Panc1 (cell line): Measurements from ENCODE around the gene RAPGEF5. TPM values are rescaled to one million over a fixed set of nuclear protein-coding genes. Genes with fewer than 3 reads are reported as not detected.

Experiments
- ATAC-seq: fragments of 200-7000 bp; cut with Tn5 transposase; 2 replicates; pipeline ENCODE4 v1.9.1; 2020; ENCODE audit warnings: mild to moderate bottlenecking, moderate library complexity
- BruUV-seq: library from RNA; stranded (reverse); fragments of 400-500 nt; replicated peaks from 2 replicates; lab custom pipeline; 2021; lab: Mats Ljungman, UMichigan
- CTCF ChIA-PET: fragments of 300-600 bp; sonication (Branson Sonifier 250); formaldehyde crosslinking; loops from one replicate; lab custom pipeline; 2022; ENCODE audit warnings: antibody characterized with exemption; lab: Charles Lee
- POLR2A ChIA-PET: fragments of 300-600 bp; sonication (Branson Sonifier 250); formaldehyde crosslinking; loops from one replicate; lab custom pipeline; 2022; ENCODE audit warnings: antibody characterized with exemption; lab: Charles Lee
- DNase-seq: peaks from one replicate; pipeline ENCODE4 v3.0.0-alpha.2; 2010; ENCODE audit warnings: low read depth, low spot score
- H3K27ac ChIP-seq: 2 replicates; pipeline ENCODE4 v1.5.1; 2011; ENCODE audit warnings: mild to moderate bottlenecking, low read length, inconsistent platforms
- H3K27me3 ChIP-seq: fragments of 200-500 bp; sonication (Bioruptor generic); 2 replicates; pipeline ENCODE4 v1.6.0; 2014; ENCODE audit warnings: low read length, inconsistent platforms; ENCODE audit not compliant: control insufficient read depth, insufficient read depth
- H3K36me3 ChIP-seq: fragments of 200-500 bp; sonication (Bioruptor generic); 2 replicates; pipeline ENCODE4 v1.5.1; 2014; ENCODE audit warnings: inconsistent platforms, mild to moderate bottlenecking, low read length, moderate library complexity; ENCODE audit not compliant: control insufficient read depth, insufficient read depth
- H3K4me1 ChIP-seq: 2 replicates; pipeline ENCODE4 v1.5.1; 2011; ENCODE audit warnings: inconsistent platforms, mild to moderate bottlenecking, low read length, moderate library complexity; ENCODE audit not compliant: control insufficient read depth, insufficient read depth
- H3K4me3 ChIP-seq, 2 experiments: 2 replicates each; pipeline ENCODE4 v1.5.1; 2011 to 2012; ENCODE audit warnings: low read depth in 2 of 2, low read length in 2 of 2, mild to moderate bottlenecking in 2 of 2, inconsistent platforms in 1 of 2, moderate library complexity in 1 of 2
- H3K9me3 ChIP-seq: fragments of 200-500 bp; sonication (Bioruptor generic); 2 replicates; pipeline ENCODE4 v1.5.1; 2014; ENCODE audit warnings: low read depth, mild to moderate bottlenecking, inconsistent platforms, low read length, moderate library complexity; ENCODE audit not compliant: control insufficient read depth, insufficient read depth
- CTCF ChIP-seq: fragments of 450-650 bp; IDR thresholded peaks from 2 replicates; pipeline ENCODE4 v1.5.1; 2017; ENCODE audit warnings: mild to moderate bottlenecking
- POLR2AphosphoS5 ChIP-seq: IDR thresholded peaks from 2 replicates; pipeline ENCODE4 v1.6.1; 2012; ENCODE audit warnings: mild to moderate bottlenecking, low read depth, low read length, moderate library complexity
- SIN3A ChIP-seq: IDR thresholded peaks from 2 replicates; pipeline ENCODE4 v1.6.1; 2012; ENCODE audit warnings: low read depth, mild to moderate bottlenecking, low read length, moderate library complexity, borderline replicate concordance; ENCODE audit not compliant: insufficient read depth
- TCF7L2 ChIP-seq: IDR thresholded peaks from 2 replicates; pipeline ENCODE4 v1.6.1; 2011; ENCODE audit warnings: mild to moderate bottlenecking, low read depth, low read length, inconsistent platforms
- in situ Hi-C: cut with HindIII; loops from 2 replicates; pipeline ENCODE4 v1.10.0; 2016; ENCODE audit warnings: low sequenced_read_pairs, low pct_unique_long_range_greater_than_20kb
- intact Hi-C: fragments of 100-400 bp; cut with micrococcal nuclease; formaldehyde crosslinking; loops from one replicate; pipeline ENCODE4 v1.10.0; 2022; ENCODE audit not compliant: unreplicated experiment
- total RNA-seq: library from RNA; stranded (reverse); gene quantifications from one replicate; pipeline ENCODE4 v1.2.1, GENCODE V29; 2021; ENCODE audit not compliant: unreplicated experiment
- TF ChIP-seq, protein P1 (sequence below), 2 experiments: IDR thresholded peaks; 2 replicates each; pipeline ENCODE4 v1.6.1; 2011 to 2012; ENCODE audit warnings: low read depth in 2 of 2, control low read depth in 1 of 2, low read length in 1 of 2, mild to moderate bottlenecking in 1 of 2, moderate library complexity in 1 of 2; ENCODE audit not compliant: insufficient read depth in 1 of 2

Gene RAPGEF5
- total RNA-seq, 1 experiment from 2014 or later: 1.4 TPM

DNA sequence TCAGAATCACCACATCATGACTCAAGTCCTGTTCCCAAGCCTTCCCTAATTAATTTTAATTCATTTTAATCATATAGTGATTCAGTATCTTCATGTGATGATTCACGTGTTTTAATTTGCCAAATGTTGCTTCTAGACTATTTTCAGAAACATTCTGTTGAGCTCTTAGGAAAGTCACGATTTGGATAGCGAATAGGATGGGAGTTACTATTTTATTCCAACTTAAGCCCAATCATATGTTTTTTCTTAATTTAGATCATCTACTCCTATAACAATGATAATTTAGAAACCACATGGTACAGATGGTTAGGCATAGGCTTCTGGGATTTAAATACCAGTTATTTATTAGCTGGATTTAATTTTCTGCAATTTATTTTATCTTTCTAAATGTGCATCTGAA lies 49.1 kb downstream of the RAPGEF5 start:
- ATAC-seq (no peak), DNase-seq (no peak)
- H3K4me1 ChIP-seq: no peaks in the 10 kb centered on the region
- no peaks in the 10 kb centered on the region for H3K36me3 ChIP-seq
- no peaks in the 10 kb centered on the region for H3K9me3 ChIP-seq
- H3K27ac ChIP-seq: no peak overlapping the region
- ChIA-PET POLR2A (no interaction called here), CTCF (no interaction called here)
- no peak overlapping the region for H3K4me3 ChIP-seq
- no peaks in the 10 kb centered on the region for H3K27me3 ChIP-seq
- no TSS peak for BruUV-seq
- intact Hi-C loops: no loop called here
- TF ChIP-seq CTCF (0 out of 2 replicates have a peak, but pooled peaks have one; percentile 0), SIN3A (no peak)
- TF ChIP-seq, protein P1, sequence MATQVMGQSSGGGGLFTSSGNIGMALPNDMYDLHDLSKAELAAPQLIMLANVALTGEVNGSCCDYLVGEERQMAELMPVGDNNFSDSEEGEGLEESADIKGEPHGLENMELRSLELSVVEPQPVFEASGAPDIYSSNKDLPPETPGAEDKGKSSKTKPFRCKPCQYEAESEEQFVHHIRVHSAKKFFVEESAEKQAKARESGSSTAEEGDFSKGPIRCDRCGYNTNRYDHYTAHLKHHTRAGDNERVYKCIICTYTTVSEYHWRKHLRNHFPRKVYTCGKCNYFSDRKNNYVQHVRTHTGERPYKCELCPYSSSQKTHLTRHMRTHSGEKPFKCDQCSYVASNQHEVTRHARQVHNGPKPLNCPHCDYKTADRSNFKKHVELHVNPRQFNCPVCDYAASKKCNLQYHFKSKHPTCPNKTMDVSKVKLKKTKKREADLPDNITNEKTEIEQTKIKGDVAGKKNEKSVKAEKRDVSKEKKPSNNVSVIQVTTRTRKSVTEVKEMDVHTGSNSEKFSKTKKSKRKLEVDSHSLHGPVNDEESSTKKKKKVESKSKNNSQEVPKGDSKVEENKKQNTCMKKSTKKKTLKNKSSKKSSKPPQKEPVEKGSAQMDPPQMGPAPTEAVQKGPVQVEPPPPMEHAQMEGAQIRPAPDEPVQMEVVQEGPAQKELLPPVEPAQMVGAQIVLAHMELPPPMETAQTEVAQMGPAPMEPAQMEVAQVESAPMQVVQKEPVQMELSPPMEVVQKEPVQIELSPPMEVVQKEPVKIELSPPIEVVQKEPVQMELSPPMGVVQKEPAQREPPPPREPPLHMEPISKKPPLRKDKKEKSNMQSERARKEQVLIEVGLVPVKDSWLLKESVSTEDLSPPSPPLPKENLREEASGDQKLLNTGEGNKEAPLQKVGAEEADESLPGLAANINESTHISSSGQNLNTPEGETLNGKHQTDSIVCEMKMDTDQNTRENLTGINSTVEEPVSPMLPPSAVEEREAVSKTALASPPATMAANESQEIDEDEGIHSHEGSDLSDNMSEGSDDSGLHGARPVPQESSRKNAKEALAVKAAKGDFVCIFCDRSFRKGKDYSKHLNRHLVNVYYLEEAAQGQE (IDR thresholded peaks at IDR 0.05; ENCODE audit: insufficient read depth in 1 of 2, low read depth in 2 of 2, low read length in 1 of 2): no peak
- in situ Hi-C loops: no loop called here

- in situ Hi-C loops: no loop called here
- TF ChIP-seq TCF7L2: no peak
- TF ChIP-seq CTCF: no peak
- TF ChIP-seq POLR2AphosphoS5: no peak
- TF ChIP-seq, protein P1 (IDR thresholded peaks at IDR 0.05; ENCODE audit: insufficient read depth in 1 of 2, low read depth in 2 of 2, low read length in 1 of 2): no peak
- TF ChIP-seq SIN3A: no peak
- no peak overlapping the region for H3K4me3 ChIP-seq
- no TSS peak for BruUV-seq
- H3K9me3 ChIP-seq: no peaks in the 10 kb centered on the region
- H3K27ac ChIP-seq: no peak overlapping the region
- DNase-seq: no peak
- CTCF ChIA-PET: no interaction called here
- intact Hi-C loops: no loop called here
- POLR2A ChIA-PET: no interaction called here
- H3K36me3 ChIP-seq: no peaks in the 10 kb centered on the region
- no peaks in the 10 kb centered on the region for H3K27me3 ChIP-seq
- no peaks in the 10 kb centered on the region for H3K4me1 ChIP-seq
- no peak for ATAC-seq
Observed at GRCh38 chr7:22305706-22306105, 51.2 kb downstream of the RAPGEF5 start.
